K562 (cell line): Measurements from ENCODE around the gene CYP2R1. TPM values are rescaled to one million over a fixed set of nuclear protein-coding genes. Genes with fewer than 3 reads are reported as not detected.
A peak's percentile ranks its signal among the peaks of the same experiment; 100 is the strongest.

Experiments
- CC2D1A ChIP-seq: fragments of 450-650 bp; IDR thresholded peaks from 2 replicates; pipeline ENCODE4 v1.6.1; 2017; ENCODE audit warnings: mild to moderate bottlenecking
- CHD2 ChIP-seq: IDR thresholded peaks from 2 replicates; pipeline ENCODE4 v1.6.1; 2011; ENCODE audit warnings: low read depth, low read length
- EHMT2 ChIP-seq: fragments of 450-650 bp; IDR thresholded peaks from 2 replicates; pipeline ENCODE4 v1.6.1; 2018; ENCODE audit warnings: antibody characterized with exemption
- HDGF ChIP-seq: fragments of 450-650 bp; IDR thresholded peaks from 2 replicates; pipeline ENCODE4 v1.6.1; 2016
- KHSRP ChIP-seq: fragments of 450-650 bp; IDR thresholded peaks from 2 replicates; pipeline ENCODE4 v1.6.1; 2017
- MAZ ChIP-seq, 2 experiments: fragments of 450-650 bp in 1 of 2; sonication (generic) in 1 of 2; formaldehyde crosslinking; IDR thresholded peaks in 1 of 2; conservative IDR thresholded peaks in 1 of 2; 2 replicates each; pipeline versions ENCODE4 v1.4.0 to v1.5.0; 2020; ENCODE audit warnings: mild to moderate bottlenecking in 1 of 2, missing genetic modification reagents in 1 of 2
- MTA1 ChIP-seq: fragments of 450-650 bp; IDR thresholded peaks from 2 replicates; pipeline ENCODE4 v1.6.1; 2017; ENCODE audit warnings: borderline replicate concordance
- MYBL2 ChIP-seq, 2 experiments: fragments of 450-650 bp in 1 of 2; sonication (generic) in 1 of 2; formaldehyde crosslinking in 1 of 2; IDR thresholded peaks; 2 replicates each; pipeline versions ENCODE4 v1.6.1 to v1.8.1; 2017 to 2022; ENCODE audit warnings: borderline replicate concordance in 1 of 2, inconsistent platforms in 1 of 2, low read depth in 1 of 2, mild to moderate bottlenecking in 1 of 2, missing genetic modification reagents in 1 of 2, moderate library complexity in 1 of 2
- MYC ChIP-seq, 2 experiments: fragments of 250-450 bp in 1 of 2; sonication (Bioruptor Pico) in 1 of 2; IDR thresholded peaks; 2 replicates each; pipeline versions ENCODE4 v1.5.1 to v1.6.1; 2012 to 2021; ENCODE audit warnings: low read depth in 2 of 2, borderline replicate concordance in 1 of 2, improper control_type of control experiment in 1 of 2, low read length in 1 of 2, mild to moderate bottlenecking in 1 of 2, moderate library complexity in 1 of 2
- MYNN ChIP-seq, 2 experiments: sonication (generic); formaldehyde crosslinking in 1 of 2; IDR thresholded peaks; 2 replicates each; pipeline versions ENCODE4 v1.5.0 to v1.6.1; 2016 to 2020; ENCODE audit warnings: antibody characterized with exemption in 1 of 2, missing genetic modification reagents in 1 of 2
- NFE2 ChIP-seq: IDR thresholded peaks from 2 replicates; pipeline ENCODE4 v1.6.1; 2014; ENCODE audit warnings: antibody characterized with exemption, low read depth
- NFIX ChIP-seq: fragments of 250-450 bp; sonication (Bioruptor Pico); IDR thresholded peaks from 2 replicates; pipeline ENCODE4 v1.4.0; 2020; ENCODE audit warnings: low read depth, mild to moderate bottlenecking, moderate library complexity
- NR1H2 ChIP-seq: sonication (generic); formaldehyde crosslinking; IDR thresholded peaks from 2 replicates; pipeline ENCODE4 v1.4.0; 2020; ENCODE audit warnings: mild to moderate bottlenecking, missing genetic modification reagents
- NR2C2 ChIP-seq, 2 experiments: fragments of 200-800 bp in 1 of 2; sonication (Bioruptor generic) in 1 of 2; sonication (generic) in 1 of 2; formaldehyde crosslinking in 1 of 2; IDR thresholded peaks; 2 replicates each; pipeline versions ENCODE4 v1.6.1 to v1.8.0; 2016 to 2022; ENCODE audit warnings: mild to moderate bottlenecking in 1 of 2, missing compliant biosample characterization in 1 of 2, missing genetic modification characterization in 1 of 2, missing genetic modification reagents in 1 of 2
- PURB ChIP-seq: sonication (generic); formaldehyde crosslinking; IDR thresholded peaks from 2 replicates; pipeline ENCODE4 v1.9.0; 2021; ENCODE audit warnings: low read depth, mild to moderate bottlenecking, missing genetic modification reagents
- RBM22 ChIP-seq: fragments of 200-400 bp; formaldehyde crosslinking; IDR thresholded peaks from 2 replicates; pipeline ENCODE4 v1.6.1; 2018; ENCODE audit warnings: low read length, low read depth; ENCODE audit not compliant: poor library complexity, severe bottlenecking
- SRSF3 ChIP-seq: fragments of 200-400 bp; formaldehyde crosslinking; IDR thresholded peaks from 2 replicates; pipeline ENCODE4 v1.6.1; 2016; ENCODE audit warnings: mild to moderate bottlenecking, low read length, moderate library complexity; ENCODE audit not compliant: insufficient read depth
- TOE1 ChIP-seq, 2 experiments: fragments of 450-650 bp in 1 of 2; sonication (generic) in 1 of 2; formaldehyde crosslinking in 1 of 2; IDR thresholded peaks; 2 replicates each; pipeline versions ENCODE4 v1.7.1 to v1.8.0; 2016 to 2022; ENCODE audit warnings: borderline replicate concordance in 2 of 2, mild to moderate bottlenecking in 2 of 2, antibody characterized with exemption in 1 of 2, inconsistent platforms in 1 of 2, low read depth in 1 of 2, missing genetic modification reagents in 1 of 2, moderate library complexity in 1 of 2
- TRIM28 ChIP-seq: fragments of 450-650 bp; IDR thresholded peaks from 2 replicates; pipeline ENCODE4 v1.6.1; 2017
- ZNF174 ChIP-seq: fragments of 250-450 bp; sonication (Bioruptor Pico); IDR thresholded peaks from 2 replicates; pipeline ENCODE4 v1.4.0; 2020; ENCODE audit warnings: mild to moderate bottlenecking
- polyA plus RNA-seq, 8 experiments: library from polyadenylated mRNA; depleted of rRNA in 4 of 8; stranded (reverse) in 5 of 8; unstranded in 3 of 8; fragments of >200 nt; fragmentation: Nextera tagmentation in 2 of 8; fragmentation: Illumina TruSeq in 1 of 8; extraction: Ambion mirVana in 2 of 8; extraction: Trizol in 1 of 8; gene quantifications; 2 replicates each; pipeline versions ENCODE4 v1.2.1 to v1.2.3, GENCODE V29; 2011 to 2014; ENCODE audit warnings: inconsistent platforms in 1 of 8, missing spikeins in 1 of 8
- total RNA-seq, 7 experiments: library from RNA; depleted of rRNA in 6 of 7; stranded (reverse); fragments of >200 nt in 6 of 7; fragmentation: Illumina TruSeq in 2 of 7; extraction: Trizol in 2 of 7; gene quantifications; 2 replicates each; pipeline versions ENCODE4 v1.2.1 to v1.2.3, GENCODE V29; 2011 to 2021; ENCODE audit warnings: low replicate concordance in 1 of 7
- TF ChIP-seq, protein P1 (sequence below): fragments of 200-400 bp; formaldehyde crosslinking; IDR thresholded peaks from 2 replicates; pipeline ENCODE4 v1.6.1; 2017; ENCODE audit warnings: mild to moderate bottlenecking, low read depth, low read length, moderate library complexity
- TF ChIP-seq, protein P2 (sequence below): fragments of 450-650 bp; IDR thresholded peaks from 2 replicates; pipeline ENCODE4 v1.6.1; 2016; ENCODE audit warnings: missing biosample characterization, missing genetic modification characterization
- TF ChIP-seq, protein P3 (sequence below): fragments of 250-450 bp; sonication (Bioruptor Pico); IDR thresholded peaks from 2 replicates; pipeline ENCODE4 v1.5.0; 2022; ENCODE audit warnings: mild to moderate bottlenecking

The CYP2R1 gene
- total and polyA plus RNA-seq, 9 of the 15 experiments (the other 6 are each of a cell fraction or from before 2014, with no cell fraction given) = 19.4 to 40.5 (median 29.4) TPM

DNA sequence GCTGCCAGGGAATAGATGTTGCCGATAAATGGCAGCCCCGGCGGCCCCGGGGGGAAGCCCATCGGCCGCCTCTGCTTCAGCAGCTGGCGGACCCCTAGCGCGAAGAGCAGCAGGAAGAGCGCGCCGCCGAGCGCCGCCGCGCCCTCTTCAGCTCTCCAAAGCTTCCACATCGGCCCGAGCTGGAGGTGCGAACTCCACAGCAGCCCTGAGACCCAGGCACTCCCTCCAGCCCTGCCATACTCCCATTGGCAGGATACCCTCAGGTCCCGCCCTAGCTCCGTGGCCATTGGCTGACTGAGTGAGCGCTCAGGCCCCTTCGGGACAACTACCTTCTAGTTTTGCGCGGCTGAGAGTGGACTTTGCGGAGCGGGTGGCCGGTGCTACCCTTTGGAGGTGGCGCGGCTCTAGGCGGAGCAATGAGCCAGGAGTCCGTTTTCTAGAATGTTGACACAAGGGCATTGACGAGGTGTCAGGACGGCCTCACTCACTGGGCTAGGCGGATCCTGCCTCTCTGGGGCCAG lies at the start of gene CYP2R1 (continued):
- no peak for TF ChIP-seq PURB (CRISPR knock-in tag)
- 0 out of 2 replicates have a peak, but pooled peaks have one; percentile 27 for TF ChIP-seq TRIM28
- no peak for TF ChIP-seq HDGF
- peak; percentile 71 for TF ChIP-seq MYNN (IDR thresholded peaks at IDR 0.05)
- TF ChIP-seq MYNN (CRISPR knock-in tag; IDR thresholded peaks at IDR 0.05) = no peak
- TF ChIP-seq, protein P1, sequence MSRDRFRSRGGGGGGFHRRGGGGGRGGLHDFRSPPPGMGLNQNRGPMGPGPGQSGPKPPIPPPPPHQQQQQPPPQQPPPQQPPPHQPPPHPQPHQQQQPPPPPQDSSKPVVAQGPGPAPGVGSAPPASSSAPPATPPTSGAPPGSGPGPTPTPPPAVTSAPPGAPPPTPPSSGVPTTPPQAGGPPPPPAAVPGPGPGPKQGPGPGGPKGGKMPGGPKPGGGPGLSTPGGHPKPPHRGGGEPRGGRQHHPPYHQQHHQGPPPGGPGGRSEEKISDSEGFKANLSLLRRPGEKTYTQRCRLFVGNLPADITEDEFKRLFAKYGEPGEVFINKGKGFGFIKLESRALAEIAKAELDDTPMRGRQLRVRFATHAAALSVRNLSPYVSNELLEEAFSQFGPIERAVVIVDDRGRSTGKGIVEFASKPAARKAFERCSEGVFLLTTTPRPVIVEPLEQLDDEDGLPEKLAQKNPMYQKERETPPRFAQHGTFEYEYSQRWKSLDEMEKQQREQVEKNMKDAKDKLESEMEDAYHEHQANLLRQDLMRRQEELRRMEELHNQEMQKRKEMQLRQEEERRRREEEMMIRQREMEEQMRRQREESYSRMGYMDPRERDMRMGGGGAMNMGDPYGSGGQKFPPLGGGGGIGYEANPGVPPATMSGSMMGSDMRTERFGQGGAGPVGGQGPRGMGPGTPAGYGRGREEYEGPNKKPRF = no peak
- TF ChIP-seq ZNF174 (CRISPR knock-in tag) = no peak
- TF ChIP-seq MTA1 = 0 out of 2 replicates have a peak, but pooled peaks have one; percentile 32
- TF ChIP-seq, protein P2, sequence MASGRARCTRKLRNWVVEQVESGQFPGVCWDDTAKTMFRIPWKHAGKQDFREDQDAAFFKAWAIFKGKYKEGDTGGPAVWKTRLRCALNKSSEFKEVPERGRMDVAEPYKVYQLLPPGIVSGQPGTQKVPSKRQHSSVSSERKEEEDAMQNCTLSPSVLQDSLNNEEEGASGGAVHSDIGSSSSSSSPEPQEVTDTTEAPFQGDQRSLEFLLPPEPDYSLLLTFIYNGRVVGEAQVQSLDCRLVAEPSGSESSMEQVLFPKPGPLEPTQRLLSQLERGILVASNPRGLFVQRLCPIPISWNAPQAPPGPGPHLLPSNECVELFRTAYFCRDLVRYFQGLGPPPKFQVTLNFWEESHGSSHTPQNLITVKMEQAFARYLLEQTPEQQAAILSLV (tag) = no peak
- no peak for TF ChIP-seq MYBL2 (IDR thresholded peaks at IDR 0.05; ENCODE audit: low read depth)
- TF ChIP-seq MYBL2 (CRISPR knock-in tag; IDR thresholded peaks at IDR 0.05; ENCODE audit: borderline replicate concordance) = no peak
- no peak for TF ChIP-seq NR1H2 (CRISPR knock-in tag)
- TF ChIP-seq NFE2 = no peak
- TF ChIP-seq NR2C2 (CRISPR knock-in tag; IDR thresholded peaks at IDR 0.05) = no peak
- TF ChIP-seq NR2C2 (tag; IDR thresholded peaks at IDR 0.05) = peak; percentile 42; the same call in 1 of the 2 replicates
- TF ChIP-seq MYC (IDR thresholded peaks at IDR 0.05; ENCODE audit: low read depth, low read length) = peak; percentile 52; the same call in 1 of the 2 replicates
- TF ChIP-seq MYC (CRISPR knock-in tag; IDR thresholded peaks at IDR 0.05; ENCODE audit: borderline replicate concordance, low read depth) = no peak
- peak in 1 of 2 experiments; percentile 54; a peak in 3 of 4 replicates for TF ChIP-seq MAZ (CRISPR knock-in tag; conservative IDR thresholded peaks at IDR 0.05 in 1 of 2, IDR thresholded peaks at IDR 0.05 in 1 of 2)
- peak; percentile 76 for TF ChIP-seq TOE1 (IDR thresholded peaks at IDR 0.05; ENCODE audit: borderline replicate concordance)
- no peak for TF ChIP-seq TOE1 (CRISPR knock-in tag; IDR thresholded peaks at IDR 0.05; ENCODE audit: borderline replicate concordance, low read depth)
- peak; percentile 76 for TF ChIP-seq CHD2
- TF ChIP-seq, protein P3, sequence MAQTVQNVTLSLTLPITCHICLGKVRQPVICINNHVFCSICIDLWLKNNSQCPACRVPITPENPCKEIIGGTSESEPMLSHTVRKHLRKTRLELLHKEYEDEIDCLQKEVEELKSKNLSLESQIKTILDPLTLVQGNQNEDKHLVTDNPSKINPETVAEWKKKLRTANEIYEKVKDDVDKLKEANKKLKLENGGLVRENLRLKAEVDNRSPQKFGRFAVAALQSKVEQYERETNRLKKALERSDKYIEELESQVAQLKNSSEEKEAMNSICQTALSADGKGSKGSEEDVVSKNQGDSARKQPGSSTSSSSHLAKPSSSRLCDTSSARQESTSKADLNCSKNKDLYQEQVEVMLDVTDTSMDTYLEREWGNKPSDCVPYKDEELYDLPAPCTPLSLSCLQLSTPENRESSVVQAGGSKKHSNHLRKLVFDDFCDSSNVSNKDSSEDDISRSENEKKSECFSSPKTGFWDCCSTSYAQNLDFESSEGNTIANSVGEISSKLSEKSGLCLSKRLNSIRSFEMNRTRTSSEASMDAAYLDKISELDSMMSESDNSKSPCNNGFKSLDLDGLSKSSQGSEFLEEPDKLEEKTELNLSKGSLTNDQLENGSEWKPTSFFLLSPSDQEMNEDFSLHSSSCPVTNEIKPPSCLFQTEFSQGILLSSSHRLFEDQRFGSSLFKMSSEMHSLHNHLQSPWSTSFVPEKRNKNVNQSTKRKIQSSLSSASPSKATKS (CRISPR knock-in tag) = no peak
- TF ChIP-seq EHMT2 = no peak
- TF ChIP-seq CC2D1A = peak; percentile 25; the same call in 1 of the 2 replicates
- no peak for TF ChIP-seq KHSRP
- TF ChIP-seq RBM22 = no peak
- TF ChIP-seq NFIX (CRISPR knock-in tag) = no peak
- TF ChIP-seq SRSF3 = no peak
